Umbilical cord (tissue), 2 donors: ENCODE measurements around the gene RER1. TPM values are rescaled to one million over a fixed set of nuclear protein-coding genes. Genes with fewer than 3 reads are reported as not detected.

ENCODE experiments used
- DNase-seq: peaks from one replicate; pipeline ENCODE4 v3.0.0-alpha.2; 2015; ENCODE audit warnings: low spot score
- total RNA-seq: library from RNA; depleted of rRNA; stranded (reverse); fragments of >200 nt; gene quantifications from one replicate; pipeline ENCODE4 v1.2.3, GENCODE V29; 2014; ENCODE audit warnings: low replicate concordance; ENCODE audit not compliant: insufficient read depth

Gene RER1, protein sequence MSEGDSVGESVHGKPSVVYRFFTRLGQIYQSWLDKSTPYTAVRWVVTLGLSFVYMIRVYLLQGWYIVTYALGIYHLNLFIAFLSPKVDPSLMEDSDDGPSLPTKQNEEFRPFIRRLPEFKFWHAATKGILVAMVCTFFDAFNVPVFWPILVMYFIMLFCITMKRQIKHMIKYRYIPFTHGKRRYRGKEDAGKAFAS
- 71.3 TPM for total RNA-seq

DNA sequence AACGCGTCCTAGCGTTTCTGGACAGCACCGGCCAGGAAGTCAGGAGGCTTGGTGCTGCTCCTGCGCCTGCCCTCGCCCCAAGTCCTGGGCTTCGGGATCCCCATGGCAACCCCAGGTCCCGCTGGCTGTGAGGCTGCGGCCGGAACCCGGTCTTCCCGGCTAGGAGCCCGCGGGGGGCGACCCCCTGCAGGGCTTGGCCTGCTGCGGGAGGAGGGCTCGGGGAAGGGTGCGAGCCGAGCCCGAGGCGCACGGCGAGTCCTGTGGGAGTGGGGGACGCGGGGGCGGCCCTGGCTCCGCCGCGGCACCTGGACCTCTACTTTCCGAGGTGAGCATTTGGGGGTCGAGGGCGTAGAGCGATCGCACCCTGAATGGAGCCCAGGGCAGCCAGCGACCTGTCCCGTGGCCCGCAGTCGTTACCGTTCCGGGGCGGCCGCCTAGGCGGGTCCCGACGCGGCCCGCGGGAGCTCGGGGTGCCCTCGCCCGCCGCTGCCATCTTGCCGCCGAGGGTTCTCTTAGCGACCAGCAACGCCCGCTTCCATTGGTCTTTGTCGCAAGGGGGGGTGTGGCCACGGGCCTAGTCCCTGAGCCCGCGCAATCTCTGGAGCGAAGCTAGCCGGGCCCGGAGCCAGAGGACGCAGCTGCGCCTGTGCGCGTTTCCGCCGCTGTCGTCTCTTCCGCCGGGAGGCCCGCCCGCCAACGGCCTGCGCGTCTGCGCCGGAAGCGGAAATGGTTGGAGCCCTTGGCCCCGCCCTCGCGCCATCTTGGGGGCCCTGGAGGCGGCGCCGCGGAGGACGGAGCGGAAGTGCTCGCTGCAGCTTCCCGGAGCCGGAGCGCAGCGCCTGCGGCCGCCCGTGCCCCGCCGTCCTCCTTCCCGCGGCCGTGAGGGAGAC, at the start of gene RER1, which contains the start of gene MORN1:
TSS of gene RER1 (plus strand) at position 801 of the 890 bp plus-strand sequence. CDS start 3,950 bp downstream, outside the sequence.
TSS of gene MORN1 (minus strand) at position 514 of the 890 bp plus-strand sequence. CDS start at position 493, 21 bp downstream.
- DNase-seq: peak; percentile 99

DNA sequence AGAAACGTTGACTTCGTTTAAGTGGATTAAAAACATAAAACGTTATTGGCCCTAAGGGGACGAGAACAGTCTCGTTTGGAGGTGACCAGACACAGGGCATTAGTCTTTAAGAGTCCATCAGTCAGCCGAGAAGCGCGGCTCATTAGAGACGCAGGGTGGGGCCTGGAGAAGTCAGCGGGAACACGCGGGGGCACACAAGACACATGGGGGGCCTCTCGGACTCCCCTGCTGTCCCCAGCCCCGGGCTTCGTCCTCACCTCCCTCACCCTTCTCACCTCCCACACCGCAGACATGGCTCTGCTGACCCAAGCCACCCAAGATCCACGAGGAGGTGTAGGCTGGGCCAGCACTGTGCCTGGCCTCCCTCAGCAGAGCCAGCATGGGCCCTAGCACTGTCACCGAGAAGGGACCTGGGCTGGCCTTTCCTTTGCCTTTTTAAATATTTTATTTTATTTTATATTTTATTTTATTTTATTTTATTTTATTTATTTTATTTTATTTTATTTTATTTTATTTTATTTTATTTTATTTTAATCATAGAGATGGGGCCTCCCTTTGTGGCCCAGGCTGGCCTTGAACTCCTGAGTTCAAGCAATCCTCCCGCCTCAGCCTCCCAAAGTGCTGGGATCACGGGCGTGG, 49.1 kb upstream of the RER1 start:
- DNase-seq: no peak

DNA sequence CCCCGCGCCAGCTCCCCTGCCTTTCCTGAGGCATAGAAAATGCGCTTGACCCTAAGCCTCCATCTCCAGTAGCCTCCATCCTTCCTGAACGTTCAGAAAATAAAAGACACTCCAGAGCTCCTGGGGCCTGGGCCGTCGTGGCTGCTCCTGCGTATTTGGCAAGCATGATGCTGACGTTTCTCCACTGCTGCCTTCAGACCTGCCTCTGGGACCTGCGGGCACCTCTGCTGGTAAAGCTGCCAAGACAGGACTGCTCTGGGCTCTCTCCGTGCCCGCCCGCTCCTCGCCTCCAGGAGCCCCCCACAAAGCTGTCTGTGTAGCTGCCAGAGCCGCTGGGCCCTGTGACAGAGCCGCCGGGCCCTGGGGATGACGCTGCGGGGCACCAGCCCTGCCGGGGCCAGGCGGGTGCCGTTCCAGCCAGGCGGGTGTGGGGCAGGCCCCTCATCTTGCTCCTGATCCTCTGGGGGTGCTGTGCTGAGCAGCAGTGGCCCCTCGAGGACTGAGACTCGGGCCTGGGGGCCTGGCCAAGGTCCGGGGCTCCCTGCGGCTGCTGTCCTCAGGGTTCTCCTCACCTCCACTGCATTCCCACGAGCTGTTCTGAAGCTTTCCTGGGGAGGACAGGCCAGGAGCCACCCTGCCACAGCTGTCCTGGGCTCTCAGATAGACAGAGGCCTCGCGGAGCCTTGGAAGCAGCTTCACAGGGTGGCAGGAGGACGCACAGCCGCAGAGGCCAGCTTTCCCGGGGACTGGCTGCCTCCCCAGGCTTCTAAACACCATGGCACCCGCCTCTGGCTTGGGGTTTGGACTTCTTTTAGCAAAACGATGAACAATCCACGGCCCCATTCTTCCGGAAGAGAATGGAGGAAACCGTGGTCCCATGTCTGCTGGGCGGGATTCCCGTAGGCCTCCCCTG, 48.4 kb upstream of the RER1 start:
- no peak for DNase-seq

DNA sequence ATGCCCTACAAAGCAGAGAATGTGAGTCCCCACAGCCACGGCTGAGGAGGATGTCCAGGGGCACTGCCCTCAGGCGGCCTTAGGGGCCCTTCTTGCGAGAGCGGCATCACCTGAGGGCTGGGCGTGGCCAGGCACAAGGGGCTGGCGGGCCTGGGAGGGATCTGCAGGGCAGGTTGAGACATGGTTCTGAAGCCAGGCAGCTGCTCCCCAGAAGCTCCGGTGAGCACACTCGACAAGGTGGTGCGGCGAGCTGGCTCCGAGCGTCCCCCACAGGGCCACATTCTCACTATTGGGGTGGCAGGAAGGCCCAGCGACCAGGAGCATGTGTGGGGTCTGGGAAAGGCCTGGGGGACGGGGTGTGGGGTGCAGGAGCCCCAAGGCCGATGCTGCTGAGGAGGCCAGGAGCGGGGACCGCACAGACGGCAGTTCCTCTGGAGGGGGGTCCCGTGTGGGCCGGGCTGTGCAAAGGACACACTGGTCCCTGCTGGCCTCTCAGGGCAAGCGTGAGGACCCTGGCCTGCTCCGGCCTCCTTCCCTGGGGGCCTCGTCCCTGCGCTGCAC, 47.4 kb upstream of the RER1 start:
- DNase-seq: peak; percentile 40

DNA sequence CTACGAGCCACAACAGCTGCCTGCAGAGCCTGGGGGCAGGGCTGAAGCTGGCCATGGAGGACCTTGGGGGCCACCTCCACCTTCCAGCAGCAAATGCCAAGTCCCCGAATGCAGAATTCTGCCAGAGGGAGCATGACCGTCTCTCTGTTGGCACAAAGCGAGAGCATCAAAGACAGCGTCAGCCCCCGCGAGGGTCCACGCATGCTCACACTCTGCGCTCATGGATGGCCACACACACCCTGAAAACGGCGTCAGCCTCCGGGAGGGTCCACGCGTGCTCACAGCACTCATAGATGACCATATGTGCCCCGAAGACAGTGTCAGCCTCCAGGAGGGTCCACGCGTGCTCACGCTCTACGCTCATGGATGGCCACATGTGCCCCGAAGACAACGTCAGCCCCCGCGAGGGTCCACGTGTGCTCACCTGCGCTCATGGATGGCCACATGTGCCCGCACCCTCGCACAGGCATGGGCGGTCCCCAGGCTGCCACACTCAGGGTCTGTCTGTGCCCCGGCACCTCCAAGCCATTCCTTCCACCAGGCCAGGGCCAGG, 46.8 kb upstream of the RER1 start:
- DNase-seq: no peak

DNA sequence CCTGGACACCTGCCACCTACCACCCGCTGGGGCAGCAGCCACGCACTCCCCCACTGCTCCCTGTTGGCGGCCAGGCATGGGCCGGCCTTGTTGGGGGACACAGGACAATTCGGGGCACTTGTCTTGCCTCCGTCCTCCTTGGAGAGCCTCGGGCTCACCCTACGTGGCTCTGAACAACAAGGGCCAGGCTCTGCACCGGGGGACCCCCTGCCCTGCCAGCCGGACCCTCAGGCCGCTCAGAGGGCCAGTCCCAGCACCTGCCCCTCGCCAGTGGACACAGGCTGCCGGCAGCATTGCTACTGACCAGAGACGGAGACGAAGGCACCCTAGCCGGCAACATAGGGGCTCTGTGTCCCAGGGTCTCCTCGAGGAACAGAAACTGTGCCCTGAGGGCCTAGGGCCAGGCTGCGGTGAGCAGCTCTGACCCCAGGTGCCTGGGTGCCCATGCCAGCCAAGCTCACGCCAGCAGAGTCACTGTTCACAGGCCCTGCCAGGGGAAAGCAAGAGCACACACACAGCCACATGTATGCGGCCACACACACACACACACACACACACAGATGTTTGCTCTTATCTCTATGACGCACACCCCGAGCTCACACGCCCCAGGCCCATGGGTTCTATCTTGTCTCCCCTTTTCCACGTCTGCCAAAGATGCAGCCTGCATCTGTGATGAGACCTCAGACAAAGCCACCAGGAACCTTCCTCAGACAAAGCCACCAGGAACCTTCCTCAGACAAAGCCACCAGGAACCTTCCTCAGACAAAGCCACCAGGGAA, 46.2 kb upstream of the RER1 start:
- DNase-seq: peak; percentile 62

DNA sequence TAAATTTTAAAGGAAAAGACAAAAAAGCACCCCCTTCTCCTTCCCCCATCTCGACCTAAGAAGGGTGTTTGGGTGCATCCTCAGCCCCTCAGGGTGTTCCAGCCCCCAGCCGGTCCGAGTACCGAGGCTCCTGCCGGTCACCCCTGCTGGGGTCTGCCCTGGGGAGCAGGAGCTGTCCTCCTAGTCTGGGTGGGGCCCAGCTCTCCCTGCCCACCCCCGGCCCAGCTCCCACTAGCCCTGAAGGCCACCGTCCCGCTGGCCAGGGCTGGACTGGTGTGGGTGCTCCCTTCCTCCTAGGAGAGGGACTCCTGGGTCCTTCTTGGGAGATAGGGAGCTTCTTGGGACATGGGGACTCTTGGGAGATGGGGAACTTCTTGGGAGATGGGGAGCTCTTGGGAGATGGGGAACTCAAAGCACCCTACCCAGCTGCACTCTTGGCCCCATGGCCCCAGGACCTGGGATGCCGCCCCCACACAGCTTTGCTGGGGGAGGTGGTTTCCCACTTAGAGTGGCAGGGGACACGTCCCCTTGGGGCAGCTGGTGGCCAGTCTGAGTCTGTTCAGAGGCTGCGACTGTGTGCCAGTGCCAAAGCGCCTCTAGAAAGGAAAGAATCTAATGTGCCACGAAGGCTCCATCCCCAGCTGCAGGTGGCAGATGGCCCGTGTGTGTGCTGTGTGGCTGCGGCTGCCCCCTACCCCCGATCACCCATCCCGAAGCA, 44.8 kb upstream of the RER1 start:
- no peak for DNase-seq

DNA sequence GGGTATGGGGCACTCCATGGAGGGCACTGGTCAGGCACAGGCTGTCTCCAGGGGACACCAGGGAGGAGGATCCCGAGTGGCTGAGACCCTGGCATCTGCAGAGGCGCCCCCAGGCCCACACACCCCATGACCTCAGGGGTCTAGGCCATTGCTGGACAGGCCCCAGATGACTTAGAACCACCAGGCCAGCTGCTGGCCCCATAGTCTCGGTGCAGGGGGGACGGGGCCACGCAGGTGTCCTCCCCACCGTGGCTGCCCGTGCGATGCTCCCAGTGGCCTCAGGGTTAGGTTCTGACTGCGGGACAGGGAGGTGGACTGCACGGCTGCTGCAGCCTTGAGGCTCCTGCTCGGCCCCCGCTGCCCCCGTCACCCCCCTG, 44.2 kb upstream of the RER1 start:
- DNase-seq: no peak

DNA sequence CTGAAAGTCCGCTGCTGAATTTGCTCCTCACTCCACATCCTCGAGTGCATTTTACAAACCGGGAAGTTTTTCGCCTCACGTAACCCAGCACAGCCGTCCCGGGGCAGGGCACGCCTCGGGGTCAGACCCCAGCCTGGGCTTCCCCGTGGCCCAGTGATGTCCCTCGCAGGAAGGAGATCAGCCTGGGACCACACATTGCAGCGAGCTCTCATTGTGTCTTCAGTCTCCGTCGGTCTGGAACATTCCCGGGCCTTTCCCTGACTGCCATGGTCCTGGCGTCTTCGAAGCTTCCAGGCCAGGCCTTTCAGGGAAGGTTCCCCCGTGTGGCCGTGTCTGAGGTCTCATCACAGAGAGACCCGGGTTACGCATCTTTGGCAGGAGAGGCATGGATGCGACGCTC, 43.7 kb upstream of the RER1 start:
- DNase-seq: no peak

DNA sequence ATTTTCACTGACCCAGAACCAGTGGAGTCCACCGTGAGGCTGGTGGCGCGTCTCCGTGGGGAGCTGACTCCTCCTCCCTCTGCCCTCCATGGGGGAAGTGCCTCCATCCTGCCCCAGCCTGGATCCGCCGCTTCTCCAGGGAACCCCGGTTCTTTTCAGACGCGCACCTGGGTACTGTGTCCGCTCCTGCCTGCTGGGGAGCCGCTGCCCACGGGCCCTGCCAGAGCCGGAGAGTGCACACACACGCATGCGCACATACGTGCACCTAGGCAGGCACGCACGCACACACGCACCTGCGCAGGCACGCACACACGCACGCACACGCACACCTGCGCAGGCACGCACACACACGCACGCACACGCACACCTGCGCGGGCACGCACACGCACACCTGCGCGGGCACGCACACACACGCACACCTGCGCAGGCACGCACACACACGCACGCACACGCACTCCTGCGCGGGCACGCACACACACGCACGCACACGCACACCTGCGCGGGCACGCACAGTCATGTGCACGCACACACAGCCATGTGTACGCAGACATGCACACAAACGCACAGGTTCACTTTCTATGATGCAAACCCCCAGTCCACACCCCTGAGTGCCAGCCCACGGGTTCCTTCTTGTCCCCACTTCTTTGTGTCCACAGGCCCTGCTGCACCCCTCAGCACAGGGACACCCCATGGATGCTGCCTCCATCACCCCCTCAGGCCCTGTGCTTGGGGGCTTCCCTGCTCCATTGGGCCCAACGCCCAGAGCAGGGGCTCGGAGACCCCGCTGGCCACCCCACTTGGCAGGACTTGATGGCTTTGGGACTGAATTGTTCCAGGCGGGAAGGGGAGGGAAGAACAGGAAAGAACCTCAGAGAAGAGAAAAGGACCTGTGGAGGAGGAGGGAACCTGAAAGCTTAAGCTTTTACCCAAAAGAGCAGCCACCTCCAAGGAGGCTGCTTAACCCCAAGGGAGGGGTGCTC, 43.0 kb upstream of the RER1 start:
- no peak for DNase-seq

DNA sequence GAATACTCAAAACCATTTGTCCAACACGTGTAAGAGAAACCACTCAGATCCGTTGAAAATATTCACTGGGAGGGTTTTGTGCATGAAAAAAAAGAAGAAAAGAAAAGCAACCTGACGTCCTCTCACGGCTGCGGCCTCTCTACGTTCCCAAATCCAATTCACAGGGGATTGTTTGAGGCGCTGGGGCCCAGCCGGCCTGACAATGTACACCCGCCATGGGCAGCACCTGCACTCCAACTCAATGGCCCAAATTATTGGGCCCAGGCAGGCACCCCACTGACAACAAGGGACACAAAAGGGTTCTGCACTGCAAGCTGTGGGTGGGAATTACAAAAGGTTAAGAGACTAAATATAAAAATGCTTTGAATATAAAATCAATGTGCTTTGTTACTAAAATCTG, 41.8 kb upstream of the RER1 start:
- DNase-seq: no peak

DNA sequence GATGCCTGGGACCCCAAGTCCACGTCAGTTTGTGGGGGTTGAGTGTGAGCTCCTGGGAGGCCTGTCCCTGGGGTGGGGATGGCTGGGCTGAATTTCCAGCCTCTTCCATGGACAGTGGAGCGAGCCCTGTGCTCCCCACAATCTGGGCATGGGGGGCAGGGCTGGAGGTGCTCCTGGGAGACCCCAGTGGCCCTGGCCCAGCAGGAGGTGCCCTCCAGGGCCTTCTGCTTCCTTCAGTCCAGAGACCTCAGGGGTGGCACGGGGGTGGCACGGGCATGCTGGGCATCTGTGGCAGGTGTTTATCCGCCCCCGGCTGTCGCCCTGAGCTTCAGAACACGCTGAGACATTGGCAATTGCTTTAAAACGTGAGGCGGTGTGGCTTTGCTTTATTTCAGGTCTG, 41.1 kb upstream of the RER1 start:
- DNase-seq: no peak

DNA sequence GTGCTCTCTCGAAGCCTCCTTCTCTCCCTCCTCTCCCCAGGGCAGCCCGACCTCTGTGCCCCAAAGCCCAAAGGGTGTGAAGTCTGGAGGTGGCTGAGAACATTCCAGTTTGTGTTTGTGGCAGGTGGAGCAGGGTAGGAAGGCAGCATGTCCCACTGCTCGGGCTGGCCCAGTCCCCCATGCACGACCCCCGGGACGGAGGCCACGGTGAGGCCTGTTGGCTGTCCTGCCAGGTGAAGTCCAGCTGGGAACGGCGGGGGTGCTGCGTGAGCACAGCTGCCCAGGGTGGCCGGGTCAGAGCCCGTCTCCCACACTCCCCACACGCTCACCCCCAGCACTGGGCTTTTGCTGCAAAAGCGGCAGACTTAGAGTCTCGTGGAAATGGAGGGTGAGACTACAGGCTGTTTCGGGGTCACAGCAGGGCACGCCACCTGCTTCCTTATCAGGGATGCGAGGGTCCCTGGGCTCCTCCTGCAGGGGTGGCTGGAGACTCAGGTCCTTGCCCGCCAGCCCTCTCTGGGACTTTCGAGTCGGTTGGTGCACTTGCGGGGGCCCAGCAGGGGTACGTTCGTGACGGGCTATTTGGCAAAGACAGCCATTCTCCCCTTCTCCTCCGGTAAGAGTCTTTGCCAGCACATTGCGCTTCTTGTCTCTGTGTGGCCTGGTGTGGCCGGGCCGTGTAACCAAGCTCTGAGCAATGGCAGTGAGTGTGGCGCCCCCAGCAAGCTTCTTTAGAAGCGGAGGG, 40.6 kb upstream of the RER1 start:
- DNase-seq: no peak

DNA sequence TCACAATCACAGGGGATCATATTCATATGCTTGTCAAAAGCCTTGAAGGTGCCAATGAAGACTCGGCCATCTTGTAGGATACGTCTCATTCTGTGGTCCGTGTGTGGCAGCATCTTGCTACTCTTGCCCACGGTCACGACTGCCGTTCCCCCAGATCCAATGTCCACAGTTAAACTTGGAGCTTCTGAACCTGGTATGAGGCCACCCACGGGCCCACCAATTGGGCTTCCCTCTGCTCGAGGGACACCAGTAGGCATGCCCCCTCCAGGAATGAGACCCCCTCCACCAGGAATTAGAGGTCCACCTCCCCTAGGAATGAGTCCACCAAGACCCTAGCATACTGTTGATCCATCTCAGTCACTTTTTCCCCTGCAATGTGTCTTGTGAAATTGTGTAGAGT, 39.9 kb upstream of the RER1 start:
- no peak for DNase-seq

DNA sequence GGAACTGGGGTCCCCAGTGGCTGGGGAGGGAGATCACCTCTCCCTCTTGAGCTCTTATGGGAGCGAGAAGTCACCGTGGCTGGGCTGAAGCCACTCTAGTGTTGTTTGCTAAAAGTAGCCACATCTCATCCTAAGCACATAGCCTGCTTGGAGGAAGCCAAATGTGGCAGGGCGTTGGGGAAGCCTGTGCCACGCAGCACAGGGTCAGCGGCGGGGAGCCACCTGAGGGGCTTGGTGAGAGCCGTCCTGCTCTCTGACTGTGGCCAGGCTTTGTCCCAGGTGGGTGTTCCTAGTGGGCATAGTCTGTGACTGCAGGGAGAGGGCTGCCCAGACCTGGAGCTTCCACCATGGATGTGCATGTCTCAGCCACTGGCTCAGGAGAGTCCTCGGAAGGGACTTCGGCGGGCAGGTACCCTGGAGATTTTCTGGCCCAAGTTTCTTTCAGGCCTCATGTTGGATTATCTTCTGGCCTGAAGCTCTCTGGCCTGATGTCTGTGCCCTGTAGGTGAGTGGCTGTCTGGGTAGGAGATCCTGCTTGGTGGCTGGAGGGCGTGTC, 39.2 kb upstream of the RER1 start:
- DNase-seq: no peak

DNA sequence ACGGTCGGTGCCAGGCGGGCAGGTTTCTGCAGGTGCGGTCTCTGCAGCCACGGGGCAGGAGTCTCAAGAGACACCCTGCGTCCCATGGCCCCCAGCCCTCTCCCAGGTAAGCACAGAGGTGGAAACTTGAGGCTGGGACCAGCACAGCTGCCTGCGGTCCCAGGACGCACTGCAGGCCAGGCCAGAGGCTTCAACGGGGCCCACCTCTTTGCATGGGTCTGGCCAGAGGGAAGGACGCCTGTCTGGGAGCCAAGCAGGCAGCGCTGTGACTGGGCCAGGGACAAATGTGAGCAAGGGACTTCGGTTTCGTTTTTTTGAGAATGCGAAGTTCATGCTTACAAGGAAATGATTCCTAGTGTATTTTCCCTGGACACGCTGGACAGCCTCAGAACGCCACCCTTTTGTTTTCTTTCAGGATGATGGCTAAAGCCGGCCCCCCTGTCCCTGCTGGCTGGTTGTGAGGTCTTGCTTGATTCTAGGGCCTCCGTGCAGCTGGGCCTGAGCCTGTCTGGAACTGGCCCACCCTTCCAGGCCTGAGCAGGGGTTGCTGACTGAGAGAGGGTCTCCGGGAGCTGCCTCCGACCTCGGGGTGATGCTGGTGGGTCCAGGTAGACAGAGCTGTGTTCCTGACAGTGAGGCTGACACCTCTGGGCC, 38.6 kb upstream of the RER1 start:
- DNase-seq: no peak
